Measurements from ENCODE around the gene OR4C45. TPM values are rescaled to one million over a fixed set of nuclear protein-coding genes. Genes with fewer than 3 reads are reported as not detected.

OR4C45 gene
- total RNA-seq, 1 donor from 2014 or later, result not detected

Other genes starting within 250 kb of the OR4C45 start
- gene OR4C13, start 80.5 kb upstream of the OR4C45 start, total RNA-seq, result not detected
- not detected for gene OR4C12, start 50.3 kb upstream of the OR4C45 start, total RNA-seq